ENCODE measurements around the gene STEAP3.
A peak's percentile ranks its signal among the peaks of the same experiment; 100 is the strongest.

STEAP3 gene

DNA sequence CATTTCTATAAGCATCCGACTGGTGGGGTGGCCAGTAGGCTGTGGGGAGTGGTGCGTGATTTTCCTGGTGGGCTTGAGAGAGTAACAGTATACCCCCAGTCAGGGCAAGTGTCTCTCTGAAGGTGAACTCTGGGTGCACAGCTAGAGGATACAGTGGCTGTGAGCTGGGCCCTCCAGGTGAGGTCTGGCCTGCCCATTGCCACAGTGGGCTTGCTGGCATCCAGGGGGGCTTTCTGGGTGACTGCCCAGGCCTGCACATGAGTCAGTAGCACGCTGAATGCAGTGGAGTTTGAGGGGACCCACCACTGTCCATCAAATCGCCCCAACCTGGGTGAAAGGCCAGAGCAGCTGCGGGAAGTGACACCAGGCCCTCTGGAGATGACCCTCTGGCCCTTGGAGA, 4.5 kb downstream of the STEAP3 start:
- no peak for DNase-seq

DNA sequence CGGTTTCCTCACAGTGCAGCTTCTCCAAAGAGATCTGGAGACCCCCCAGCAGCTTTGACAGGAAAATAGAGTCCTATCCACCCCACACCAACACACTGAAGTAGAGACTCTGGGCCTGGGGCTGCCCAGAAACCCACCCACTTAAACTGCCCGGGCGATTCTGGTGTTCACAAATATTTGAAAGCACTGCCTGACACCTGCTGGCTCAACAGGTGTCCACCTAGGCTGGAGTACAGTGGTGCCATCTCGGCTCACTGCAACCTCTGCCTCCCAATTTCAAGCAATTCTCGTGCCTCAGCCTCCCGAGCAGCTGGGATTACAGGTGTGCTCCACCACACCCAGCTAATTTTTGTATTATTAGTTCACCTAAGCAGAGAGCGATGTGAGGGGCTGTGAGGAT, 5.3 kb downstream of the STEAP3 start:
- no peak for DNase-seq

DNA sequence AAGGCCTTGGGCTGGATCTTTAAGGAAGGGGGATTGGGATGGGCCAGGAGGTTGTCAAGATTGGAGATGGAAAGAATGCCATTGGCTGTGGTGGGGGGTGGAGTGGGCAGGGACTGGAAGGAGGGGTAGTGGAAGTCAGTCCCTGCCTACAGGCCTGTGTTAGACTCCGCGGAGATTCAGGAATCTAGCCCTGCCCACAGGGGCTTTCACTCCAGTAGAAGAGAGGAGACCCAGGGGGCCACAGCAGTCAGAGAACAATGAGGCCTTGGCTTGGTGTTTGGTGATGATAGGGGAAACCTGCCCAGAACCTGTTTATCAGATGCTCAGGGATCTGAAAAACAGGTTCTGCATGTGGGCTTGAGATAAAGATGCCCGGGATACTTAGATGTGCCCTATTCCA, 6.1 kb downstream of the STEAP3 start:
- DNase-seq: no peak

DNA sequence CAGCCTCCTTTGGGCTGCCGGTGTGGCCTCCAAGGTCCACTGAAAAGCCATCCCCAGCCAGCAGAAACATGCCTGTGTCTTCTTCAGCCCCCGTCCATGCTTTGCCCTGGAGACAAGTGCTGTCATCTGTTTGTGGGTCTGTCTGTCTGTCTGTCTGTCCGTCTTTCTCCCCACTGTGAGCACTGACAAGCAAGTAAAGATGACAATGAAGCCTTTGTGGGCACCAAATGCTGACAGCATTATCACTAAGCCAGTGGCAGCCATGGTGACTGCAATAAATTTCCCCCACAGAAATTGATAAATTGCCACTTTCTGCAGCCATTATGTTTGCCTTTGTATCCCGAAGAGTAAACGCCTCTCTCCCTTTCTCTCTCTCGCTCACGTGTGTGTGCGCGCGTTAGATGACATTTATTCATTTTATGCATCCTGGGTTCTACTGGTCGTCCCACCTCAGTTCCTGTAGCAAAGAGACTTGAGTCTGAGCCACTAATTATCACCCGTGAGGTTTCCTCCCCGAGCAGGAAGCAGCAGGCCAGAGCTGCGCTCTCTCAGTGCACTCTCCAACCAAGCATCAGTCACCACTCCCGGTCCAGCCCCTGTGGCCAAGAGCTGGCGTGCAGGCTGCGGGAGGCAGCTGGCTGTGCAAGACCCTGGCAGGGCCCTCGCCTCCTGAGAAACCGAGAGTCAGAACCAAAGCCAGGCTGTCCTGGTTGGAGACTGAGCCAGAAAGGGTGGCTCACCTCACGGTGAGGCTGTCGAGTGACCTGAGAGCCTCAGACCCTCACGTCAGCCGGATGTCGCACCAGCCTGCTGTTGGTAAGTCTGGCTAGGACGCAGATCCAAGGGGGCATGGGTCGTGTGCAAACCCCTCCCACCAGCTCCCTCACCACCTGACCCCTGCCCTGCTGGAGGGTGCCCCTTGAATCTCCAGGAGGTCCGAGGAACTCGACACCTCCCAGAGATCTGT, 6.9 kb downstream of the STEAP3 start:
- peak in 1 of 2 experiments; percentile 63 for DNase-seq

- DNase-seq: no peak
These were observed 8.5 kb downstream of the STEAP3 start for GRCh38 chr2:119231975-119232665.

DNA sequence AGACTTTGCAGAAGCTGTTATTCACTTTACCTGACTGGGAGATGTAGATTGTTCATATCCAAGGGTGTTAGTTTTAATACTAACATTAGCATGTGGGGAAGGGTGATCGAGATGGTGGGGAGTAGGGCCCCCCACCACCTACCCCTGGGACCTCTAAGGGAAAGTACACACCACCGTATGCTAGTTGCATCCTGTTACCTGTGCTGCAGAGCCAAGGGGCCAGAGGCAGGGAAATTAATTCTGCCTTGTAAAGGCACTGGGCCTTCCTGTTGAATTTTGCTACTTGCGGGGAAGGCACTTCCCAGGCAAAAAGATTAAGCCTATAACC, 9.0 kb downstream of the STEAP3 start:
- DNase-seq: no peak

GRCh38 chr2:119233326-119234020, 9.8 kb downstream of the STEAP3 start:
- no peak for DNase-seq

- DNase-seq: peak in 1 of 2 experiments; percentile 15
These were observed 10.7 kb downstream of the STEAP3 start for GRCh38 chr2:119234021-119235019.

GRCh38 chr2:119236796-119237195, 13.2 kb downstream of the STEAP3 start:
- DNase-seq: no peak

DNA sequence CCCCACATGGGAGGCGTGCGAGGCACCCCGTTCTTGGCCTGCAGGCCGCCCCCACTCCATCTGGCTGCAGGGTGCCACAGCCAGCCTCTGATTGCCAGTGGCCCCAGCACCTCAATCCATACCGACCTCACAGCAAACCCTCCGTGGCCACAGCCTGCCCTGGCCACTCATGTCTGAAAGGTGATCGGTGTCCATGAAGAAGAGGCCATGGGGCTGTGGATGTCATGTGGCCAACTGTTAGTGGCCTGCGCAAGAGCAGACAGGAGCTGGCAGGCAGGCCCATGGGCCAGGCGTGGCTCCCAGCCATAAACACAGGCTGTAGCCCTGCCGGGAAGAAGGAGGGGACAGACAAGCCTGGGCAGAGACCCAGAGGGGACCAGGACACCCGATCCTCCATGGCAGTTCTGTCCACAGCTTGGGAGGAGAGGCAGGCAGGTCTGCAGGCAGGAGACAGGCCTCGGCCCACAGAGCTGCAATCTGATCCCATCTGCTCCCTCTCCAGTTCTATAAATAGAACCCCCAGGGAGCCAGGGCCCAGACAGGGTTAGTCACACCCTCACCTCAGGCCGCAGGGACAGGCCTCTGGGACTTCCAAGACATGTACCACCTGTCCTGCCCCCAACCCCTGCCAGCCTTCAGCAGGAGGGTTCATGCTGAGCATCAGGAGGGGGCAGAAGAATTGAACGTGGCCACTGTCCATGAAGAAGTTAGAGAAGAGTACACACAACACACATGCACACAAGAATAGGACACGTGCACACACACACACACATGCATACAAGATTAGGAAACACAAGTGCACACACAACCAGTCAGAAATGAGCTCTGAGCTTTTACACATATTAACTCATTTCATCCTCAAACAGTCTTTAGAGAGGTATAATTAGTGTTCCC, 16.9 kb downstream of the STEAP3 start:
- DNase-seq: peak; percentile 22 to 84

GRCh38 chr2:119241205-119241532, 17.5 kb downstream of the STEAP3 start:
- DNase-seq: no peak

DNA sequence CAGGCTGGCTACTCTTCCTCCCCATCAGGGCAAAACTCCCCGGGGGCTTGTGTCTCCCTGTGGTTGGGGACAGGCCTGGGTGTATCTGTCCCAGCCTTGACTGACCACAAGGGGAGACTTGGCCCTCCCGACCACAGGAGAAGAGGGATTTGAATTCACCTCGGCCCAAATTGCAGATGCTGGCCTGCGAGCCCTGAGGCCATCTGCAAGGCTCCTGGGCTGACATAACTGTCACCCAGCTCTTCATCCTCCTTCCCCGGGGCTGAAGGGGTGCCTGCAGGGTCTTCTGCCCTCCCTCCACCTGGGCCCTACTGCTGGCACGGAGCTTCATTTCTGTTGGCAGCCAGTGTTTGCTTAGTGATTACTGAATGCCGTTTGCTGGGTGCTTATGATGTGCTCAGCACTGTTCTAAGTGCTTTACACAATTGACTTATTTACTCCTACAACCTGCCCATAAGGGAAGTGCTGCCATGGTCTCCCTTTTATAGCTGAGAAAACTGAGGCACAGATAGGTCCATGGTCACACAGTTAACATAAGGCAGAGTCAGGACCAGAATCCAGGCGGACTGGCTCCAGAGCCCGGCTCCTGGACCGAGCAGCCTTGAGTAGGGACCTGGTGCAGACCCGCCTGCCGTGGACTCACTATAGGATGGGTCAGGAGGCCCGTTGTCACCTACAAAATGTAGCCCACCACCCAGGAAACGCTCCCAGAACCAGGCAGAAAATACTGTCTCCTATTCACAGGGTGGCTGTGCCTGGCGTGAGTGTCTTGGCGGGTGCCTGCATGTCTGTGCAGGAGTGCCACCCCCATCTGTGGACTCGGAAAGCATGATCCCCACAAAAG, 18.9 kb downstream of the STEAP3 start:
- DNase-seq: no peak

- no peak for DNase-seq
These were observed 20.0 kb downstream of the STEAP3 start for GRCh38 chr2:119243621-119244020.

GRCh38 chr2:119245076-119245840, 21.6 kb downstream of the STEAP3 start:
- DNase-seq: no peak

DNA sequence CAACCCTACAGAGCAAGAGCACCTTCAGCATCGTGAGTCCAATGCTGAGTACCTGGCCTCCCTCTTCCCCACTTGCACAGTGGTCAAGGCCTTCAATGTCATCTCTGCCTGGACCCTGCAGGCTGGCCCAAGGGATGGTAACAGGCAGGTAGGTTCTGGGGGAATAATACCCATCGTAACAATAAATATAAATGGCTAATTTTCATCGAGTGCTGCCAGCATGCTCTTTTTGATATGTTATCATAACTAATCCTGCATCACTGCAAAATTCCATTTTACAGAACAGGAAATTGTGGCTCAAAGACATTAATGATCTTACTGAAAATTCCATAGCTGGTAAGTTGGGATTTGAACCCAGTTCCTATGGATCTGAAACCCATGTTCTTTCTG, 22.2 kb downstream of the STEAP3 start:
- no peak for DNase-seq

DNA sequence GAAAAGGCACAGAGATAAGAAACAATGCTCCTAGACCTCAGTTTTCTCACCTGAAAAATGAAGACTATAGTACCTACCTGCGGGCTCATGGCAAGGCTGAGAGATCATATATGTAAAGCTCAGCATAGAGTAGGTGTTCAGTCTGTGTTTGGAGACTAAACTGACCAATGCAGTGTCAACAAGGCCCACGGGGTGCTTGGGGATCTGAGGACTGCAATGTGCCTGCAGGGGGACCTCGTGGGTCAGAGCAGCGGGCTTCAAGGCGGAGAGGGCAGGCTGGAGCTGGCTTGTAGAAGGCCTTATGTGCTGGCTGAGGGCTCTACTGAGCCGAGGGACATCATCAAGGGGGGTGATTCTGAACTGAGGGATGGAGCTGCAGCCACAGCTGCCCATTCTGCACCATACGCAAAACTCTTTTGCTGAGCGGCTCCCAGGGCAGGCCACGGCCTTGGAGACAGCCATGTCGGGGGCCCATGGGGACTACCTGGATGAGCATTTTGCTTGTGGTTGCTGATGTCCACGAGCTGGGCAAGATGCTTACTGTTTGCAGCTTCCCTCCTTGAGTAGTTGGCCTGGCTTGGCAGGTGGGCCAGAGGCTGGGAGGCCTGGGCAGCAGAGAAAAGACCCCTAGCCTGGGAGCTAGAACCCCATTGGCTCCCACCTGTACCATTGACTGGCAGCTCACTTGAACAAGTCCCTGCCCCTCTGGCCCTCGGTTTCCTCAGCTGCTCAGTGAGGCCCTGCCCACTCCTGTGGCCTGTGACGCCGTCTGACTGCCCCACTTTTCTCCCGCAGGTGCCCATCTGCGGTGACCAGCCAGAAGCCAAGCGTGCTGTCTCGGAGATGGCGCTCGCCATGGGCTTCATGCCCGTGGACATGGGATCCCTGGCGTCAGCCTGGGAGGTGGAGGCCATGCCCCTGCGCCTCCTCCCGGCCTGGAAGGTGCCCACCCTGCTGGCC, 23.5 kb downstream of the STEAP3 start:
- no peak for DNase-seq

DNA sequence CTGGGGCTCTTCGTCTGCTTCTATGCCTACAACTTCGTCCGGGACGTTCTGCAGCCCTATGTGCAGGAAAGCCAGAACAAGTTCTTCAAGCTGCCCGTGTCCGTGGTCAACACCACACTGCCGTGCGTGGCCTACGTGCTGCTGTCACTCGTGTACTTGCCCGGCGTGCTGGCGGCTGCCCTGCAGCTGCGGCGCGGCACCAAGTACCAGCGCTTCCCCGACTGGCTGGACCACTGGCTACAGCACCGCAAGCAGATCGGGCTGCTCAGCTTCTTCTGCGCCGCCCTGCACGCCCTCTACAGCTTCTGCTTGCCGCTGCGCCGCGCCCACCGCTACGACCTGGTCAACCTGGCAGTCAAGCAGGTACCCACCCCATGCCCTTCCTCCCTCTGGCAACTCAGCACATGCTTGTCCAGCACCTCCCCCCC, 24.2 kb downstream of the STEAP3 start:
- no peak for DNase-seq

DNA sequence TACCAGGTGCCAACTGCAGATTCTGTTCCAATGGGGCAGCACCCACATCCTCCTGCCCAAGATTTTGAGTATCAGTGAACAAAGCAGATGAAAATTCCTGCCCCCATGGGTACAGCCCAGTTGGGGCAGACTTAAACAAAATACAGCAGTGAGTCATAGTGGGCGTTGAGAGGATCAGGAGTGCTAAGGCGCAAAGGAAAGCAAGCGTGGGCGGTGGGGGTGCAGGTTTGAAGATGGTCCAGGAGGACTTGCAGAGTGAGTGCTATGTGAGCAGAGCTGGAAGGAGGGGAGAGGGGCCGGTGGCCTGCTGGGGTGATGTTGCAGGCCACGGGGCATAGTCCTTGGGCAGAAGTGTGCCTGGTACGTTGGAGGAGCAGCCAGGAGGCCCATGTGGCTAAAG, 24.7 kb downstream of the STEAP3 start:
- DNase-seq: no peak

All from NCI-H446 (cell line).